ENCODE results near the gene PHF19.

- no peak for TF ChIP-seq CTCF (IDR thresholded peaks at IDR 0.05)
- TF ChIP-seq POLR2A (IDR thresholded peaks at IDR 0.05) = no peak
Observed at GRCh38 chr9:120922404-120923195, 45.6 kb upstream of the PHF19 start.

All from right lobe of liver (tissue), 4 donors.